Astrocyte of the cerebellum (primary cell): ENCODE results near the gene BRSK2.

Source experiments
- DNase-seq: peaks from one replicate; pipeline ENCODE4 v3.0.0-alpha.2; 2011; ENCODE audit warnings: low read depth
- H3K4me3 ChIP-seq: 2 replicates; pipeline ENCODE4 v1.5.1; 2011; ENCODE audit warnings: mild to moderate bottlenecking, low read depth, low read length, moderate library complexity
- CTCF ChIP-seq: IDR thresholded peaks from 2 replicates; pipeline ENCODE4 v1.5.1; 2012; ENCODE audit warnings: low read length, low read depth, moderate library complexity, mild to moderate bottlenecking; ENCODE audit errors: missing control alignments
- in situ Hi-C: cut with HindIII; loops from 2 replicates; pipeline ENCODE4 v1.10.0; 2017; ENCODE audit warnings: low sequenced_read_pairs

Gene BRSK2

GRCh38 chr11:1476940-1477736, 87.4 kb downstream of the BRSK2 start:
- no peak for TF ChIP-seq CTCF
- in situ Hi-C loops: no loop called here
- no peak for DNase-seq
- H3K4me3 ChIP-seq: no peak overlapping the region

- in situ Hi-C loops: no loop called here
- no peak for DNase-seq
- no peak overlapping the region for H3K4me3 ChIP-seq
- no peak for TF ChIP-seq CTCF
Measured at GRCh38 chr11:1478011-1478410, 88.3 kb downstream of the BRSK2 start.

- no peak for DNase-seq
- TF ChIP-seq CTCF: no peak
- no peak overlapping the region for H3K4me3 ChIP-seq
- in situ Hi-C loops: no loop called here
Measured at GRCh38 chr11:1478544-1478943, 88.8 kb downstream of the BRSK2 start.

GRCh38 chr11:1479006-1479677, 89.4 kb downstream of the BRSK2 start:
- H3K4me3 ChIP-seq: no peak overlapping the region
- DNase-seq: no peak
- in situ Hi-C loops: no loop called here
- no peak for TF ChIP-seq CTCF

- in situ Hi-C loops: no loop called here
- no peak for DNase-seq
- TF ChIP-seq CTCF: no peak
- H3K4me3 ChIP-seq: no peak overlapping the region
Measured at GRCh38 chr11:1479678-1480118, 90.0 kb downstream of the BRSK2 start.

GRCh38 chr11:1480191-1480554, 90.4 kb downstream of the BRSK2 start:
- in situ Hi-C loops: no loop called here
- DNase-seq: no peak
- no peak for TF ChIP-seq CTCF
- H3K4me3 ChIP-seq: no peak overlapping the region
